ENCODE results near the gene AIFM2. TPM values are rescaled to one million over a fixed set of nuclear protein-coding genes. Genes with fewer than 3 reads are reported as not detected.

The AIFM2 gene
- total RNA-seq, 4 donors from 2014 or later = 6.3 to 8.2 (median 7.0) TPM

DNA sequence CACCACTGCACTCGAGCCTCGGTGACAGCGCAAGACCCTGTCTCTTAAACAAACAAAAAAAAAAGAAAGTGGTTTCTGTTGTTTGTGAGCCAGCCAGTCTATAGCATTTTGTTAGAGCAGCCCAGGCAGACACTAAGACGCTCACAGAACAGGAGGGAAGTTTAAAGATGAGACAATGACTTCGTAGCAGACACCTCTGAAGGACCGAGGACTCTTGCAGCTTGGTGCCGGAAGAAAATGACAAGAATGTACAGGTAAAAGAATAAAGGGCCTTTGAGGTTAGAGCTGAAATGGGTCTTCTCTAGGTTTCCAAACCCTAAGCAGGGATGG is 40.3 kb downstream of the AIFM2 start:
- intact Hi-C loops (cut with DNase I; ENCODE audit: low total_unique reads) = no loop called here
- no peak overlapping the region for H3K4me3 ChIP-seq (ENCODE audit: low read depth, poor library complexity, severe bottlenecking)
- DNase-seq (ENCODE audit: low spot score in 2 of 2) = no peak
- 95 to 96% methylated on average over 7 of the region's 7 CpGs for whole genome bisulfite sequencing, 2 donors
- TF ChIP-seq, protein P1, sequence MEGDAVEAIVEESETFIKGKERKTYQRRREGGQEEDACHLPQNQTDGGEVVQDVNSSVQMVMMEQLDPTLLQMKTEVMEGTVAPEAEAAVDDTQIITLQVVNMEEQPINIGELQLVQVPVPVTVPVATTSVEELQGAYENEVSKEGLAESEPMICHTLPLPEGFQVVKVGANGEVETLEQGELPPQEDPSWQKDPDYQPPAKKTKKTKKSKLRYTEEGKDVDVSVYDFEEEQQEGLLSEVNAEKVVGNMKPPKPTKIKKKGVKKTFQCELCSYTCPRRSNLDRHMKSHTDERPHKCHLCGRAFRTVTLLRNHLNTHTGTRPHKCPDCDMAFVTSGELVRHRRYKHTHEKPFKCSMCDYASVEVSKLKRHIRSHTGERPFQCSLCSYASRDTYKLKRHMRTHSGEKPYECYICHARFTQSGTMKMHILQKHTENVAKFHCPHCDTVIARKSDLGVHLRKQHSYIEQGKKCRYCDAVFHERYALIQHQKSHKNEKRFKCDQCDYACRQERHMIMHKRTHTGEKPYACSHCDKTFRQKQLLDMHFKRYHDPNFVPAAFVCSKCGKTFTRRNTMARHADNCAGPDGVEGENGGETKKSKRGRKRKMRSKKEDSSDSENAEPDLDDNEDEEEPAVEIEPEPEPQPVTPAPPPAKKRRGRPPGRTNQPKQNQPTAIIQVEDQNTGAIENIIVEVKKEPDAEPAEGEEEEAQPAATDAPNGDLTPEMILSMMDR (IDR thresholded peaks at IDR 0.05) = no peak
- TF ChIP-seq POLR2A (IDR thresholded peaks at IDR 0.05) = no peak

DNA sequence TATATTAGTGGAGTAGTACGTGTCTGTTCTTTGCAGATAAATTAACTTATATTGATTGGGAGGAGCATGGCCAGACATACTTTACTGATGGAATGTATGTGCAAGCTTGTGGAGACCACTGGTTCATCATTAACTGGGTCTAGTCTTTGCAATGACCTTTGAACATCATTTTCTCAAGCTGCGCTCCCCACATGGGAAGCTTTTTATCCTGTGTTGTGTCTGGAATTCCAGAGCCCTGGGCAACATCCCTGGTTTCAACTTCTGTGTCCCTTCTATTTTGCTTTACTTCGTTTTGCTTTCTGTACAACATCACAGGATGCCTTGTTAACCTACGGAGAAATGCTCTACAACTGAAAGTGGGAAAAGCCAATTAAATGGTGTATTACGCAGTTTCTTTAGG is 41.7 kb downstream of the AIFM2 start:
- intact Hi-C loops (cut with DNase I; ENCODE audit: low total_unique reads) = no loop called here
- TF ChIP-seq, protein P1 (IDR thresholded peaks at IDR 0.05) = peak in 1 of 3 donors; percentile 44
- no peak for TF ChIP-seq POLR2A (IDR thresholded peaks at IDR 0.05)
- WGBS, 2 donors = 91 to 98% methylated on average over 5 of the region's 5 CpGs
- no peak for DNase-seq (ENCODE audit: low spot score in 2 of 2)
- no peak overlapping the region for H3K4me3 ChIP-seq (ENCODE audit: low read depth, poor library complexity, severe bottlenecking)

DNA sequence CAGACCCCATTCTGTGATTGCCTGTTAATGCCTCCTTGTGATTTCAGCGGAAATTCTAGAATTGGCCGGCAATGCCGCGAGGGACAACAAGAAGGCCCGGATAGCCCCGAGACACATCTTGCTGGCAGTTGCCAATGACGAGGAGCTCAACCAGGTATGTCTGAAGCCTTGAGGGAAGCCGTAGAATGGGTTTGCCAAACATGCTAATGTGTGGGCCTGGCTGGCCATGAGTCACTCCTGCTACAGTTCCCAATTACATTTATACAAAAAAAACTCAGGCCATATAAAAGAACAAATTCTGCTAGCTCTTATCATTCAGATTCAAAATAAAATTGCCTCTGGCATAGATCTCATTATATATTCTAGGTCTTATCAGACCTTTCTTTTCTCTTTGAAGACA is 42.6 kb downstream of the AIFM2 start:
- intact Hi-C loops (cut with DNase I; ENCODE audit: low total_unique reads) = no loop called here
- DNase-seq (ENCODE audit: low spot score in 2 of 2) = peak in 1 of 2 donors; percentile 28
- H3K4me3 ChIP-seq (ENCODE audit: low read depth, poor library complexity, severe bottlenecking) = no peak overlapping the region
- TF ChIP-seq POLR2A (IDR thresholded peaks at IDR 0.05) = no peak
- TF ChIP-seq, protein P1 (IDR thresholded peaks at IDR 0.05) = no peak
- 63 to 69% methylated on average over 8 of the region's 8 CpGs for WGBS, 2 donors

DNA sequence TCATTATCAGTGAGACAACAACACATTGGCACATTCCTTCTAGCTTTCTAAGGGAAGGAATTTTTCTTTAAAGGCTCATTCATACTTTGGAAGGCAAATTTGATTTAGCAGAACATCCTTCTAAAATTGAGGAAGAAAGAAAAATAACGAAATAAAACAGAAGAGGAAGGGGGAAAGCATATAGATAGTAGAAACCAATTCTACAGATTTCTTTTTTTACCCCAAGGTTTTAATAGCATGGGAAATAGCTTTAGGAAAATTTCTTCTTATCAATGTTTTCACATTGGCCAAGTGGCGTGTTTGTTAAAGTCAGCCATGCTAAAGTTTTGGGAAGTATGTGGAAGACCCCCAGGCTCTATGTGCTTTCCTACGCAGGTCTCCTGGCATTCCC is 44.3 kb downstream of the AIFM2 start:
- TF ChIP-seq, protein P1 (IDR thresholded peaks at IDR 0.05) = no peak
- no peak for TF ChIP-seq POLR2A (IDR thresholded peaks at IDR 0.05)
- no peak overlapping the region for H3K4me3 ChIP-seq (ENCODE audit: low read depth, poor library complexity, severe bottlenecking)
- intact Hi-C loops (cut with DNase I; ENCODE audit: low total_unique reads) = no loop called here
- 61 to 90% methylated on average over 3 of the region's 3 CpGs for WGBS, 2 donors
- peak in 1 of 2 donors; percentile 26 for DNase-seq (ENCODE audit: low spot score in 2 of 2)

DNA sequence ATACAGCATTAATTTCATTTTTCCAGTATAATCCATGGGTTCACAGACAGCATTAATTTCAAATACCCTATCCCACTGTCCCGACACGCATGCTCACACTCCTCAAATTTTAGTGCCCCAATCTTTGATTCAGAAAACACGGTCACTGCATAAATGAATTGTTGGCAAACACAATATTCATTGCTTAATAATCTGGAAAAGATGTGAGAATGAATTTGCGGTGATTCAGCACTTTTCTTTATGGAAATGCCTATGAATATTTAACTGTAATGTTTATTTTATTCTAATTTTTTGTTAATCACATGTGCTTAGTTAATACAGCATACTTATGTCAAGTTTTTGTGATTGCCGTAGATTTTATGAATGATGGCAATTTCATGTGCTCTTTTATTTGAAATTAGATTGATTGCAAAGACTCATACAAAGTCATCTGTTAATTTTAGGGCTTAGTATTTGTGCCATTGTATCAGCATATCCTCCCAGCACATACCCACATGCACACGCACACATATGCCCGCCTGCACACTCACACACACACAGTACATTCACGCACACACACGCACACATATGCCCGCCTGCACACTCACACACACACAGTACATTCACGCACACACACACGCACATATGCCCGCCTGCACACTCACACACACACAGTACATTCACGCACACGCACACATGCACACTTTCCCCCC is 44.9 kb downstream of the AIFM2 start:
- intact Hi-C loops (cut with DNase I; ENCODE audit: low total_unique reads) = no loop called here
- H3K4me3 ChIP-seq (ENCODE audit: low read depth, poor library complexity, severe bottlenecking) = no peak overlapping the region
- TF ChIP-seq, protein P1 (IDR thresholded peaks at IDR 0.05) = no peak
- no peak for TF ChIP-seq POLR2A (IDR thresholded peaks at IDR 0.05)
- DNase-seq (ENCODE audit: low spot score in 2 of 2) = peak in 1 of 2 donors; percentile 1
- 77 to 81% methylated on average over 15 of the region's 15 CpGs for WGBS, 2 donors

Data from lower leg skin (tissue), 4 donors.